HG03103 (cell line): Measurements from ENCODE around the gene COX17.

ENCODE experiments used
- ATAC-seq: cut with Tn5 transposase; IDR thresholded peaks from one replicate; pipeline ENCODE4 v1.9.1; 2021; ENCODE audit warnings: low read depth; ENCODE audit not compliant: unreplicated experiment

COX17 gene

DNA sequence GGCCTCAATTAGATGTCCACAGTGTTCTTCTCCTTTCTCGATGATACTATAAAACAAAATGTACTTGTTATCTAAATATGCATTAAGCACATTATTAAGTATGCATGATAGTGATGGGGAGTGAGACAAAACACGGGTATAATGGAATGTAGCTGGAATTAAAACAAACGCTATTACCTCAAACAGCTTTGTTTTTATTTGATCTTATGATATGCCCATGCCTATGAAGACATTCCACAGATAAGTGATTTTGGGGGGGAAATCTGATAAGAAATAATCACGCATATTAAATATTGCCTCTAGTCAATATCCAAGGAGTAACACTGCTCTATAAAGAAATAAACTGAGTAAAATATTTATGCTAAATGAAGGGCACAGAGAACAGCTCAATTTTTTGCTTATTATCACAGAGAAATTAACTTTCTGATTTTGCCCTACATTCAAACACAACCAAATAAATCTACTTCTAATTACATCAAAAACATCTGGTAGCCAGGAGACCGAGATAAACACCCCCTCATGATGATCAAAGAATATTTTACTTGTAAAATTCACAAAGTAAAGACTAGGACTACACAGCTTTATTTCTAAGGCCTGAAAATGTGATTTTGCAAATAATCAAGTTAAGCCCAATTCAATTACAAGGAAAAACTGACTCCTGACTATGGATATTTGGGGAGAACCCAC is 1.9 kb downstream of the COX17 start:
- ATAC-seq, result no peak

DNA sequence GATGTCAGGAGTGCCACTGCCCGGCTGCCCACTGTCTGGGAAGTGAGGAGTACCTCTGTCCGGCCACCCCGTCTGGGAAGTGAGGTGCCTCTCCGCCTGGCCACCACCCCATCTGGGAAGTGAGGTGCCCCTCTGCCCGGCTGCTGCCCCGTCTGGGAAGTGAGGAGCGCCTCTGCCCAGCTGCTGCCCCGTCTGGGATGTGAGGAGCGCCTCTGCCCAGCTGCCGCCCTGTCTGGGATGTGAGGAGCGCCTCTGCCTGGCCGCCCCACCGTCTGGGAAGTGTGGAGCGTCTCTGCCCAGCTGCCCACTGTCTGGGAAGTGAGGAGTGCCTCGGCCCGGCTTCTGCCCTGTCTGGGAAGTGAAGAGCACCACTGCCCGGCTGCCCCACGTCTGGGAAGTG is 3.3 kb downstream of the COX17 start:
- ATAC-seq, result no peak

DNA sequence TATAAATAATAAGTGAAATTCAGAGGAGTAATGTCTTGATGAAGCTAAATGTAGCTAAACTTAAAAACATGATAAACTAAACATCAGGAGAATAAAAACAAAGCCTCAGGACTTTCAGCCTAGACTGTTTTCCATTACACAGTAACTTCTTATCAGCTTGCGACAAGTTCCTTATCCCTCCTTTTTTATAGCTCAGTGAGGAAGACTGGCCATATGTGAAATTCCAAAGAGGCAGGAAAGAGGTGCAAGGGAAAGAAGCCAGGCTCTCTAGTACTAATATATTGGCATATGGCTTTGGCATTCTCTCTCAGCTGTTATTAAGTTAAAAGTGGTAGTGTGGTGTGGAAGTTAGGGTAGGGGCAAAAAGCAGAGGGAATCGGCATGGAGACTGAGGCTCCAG is 4.4 kb downstream of the COX17 start:
- ATAC-seq, result no peak

DNA sequence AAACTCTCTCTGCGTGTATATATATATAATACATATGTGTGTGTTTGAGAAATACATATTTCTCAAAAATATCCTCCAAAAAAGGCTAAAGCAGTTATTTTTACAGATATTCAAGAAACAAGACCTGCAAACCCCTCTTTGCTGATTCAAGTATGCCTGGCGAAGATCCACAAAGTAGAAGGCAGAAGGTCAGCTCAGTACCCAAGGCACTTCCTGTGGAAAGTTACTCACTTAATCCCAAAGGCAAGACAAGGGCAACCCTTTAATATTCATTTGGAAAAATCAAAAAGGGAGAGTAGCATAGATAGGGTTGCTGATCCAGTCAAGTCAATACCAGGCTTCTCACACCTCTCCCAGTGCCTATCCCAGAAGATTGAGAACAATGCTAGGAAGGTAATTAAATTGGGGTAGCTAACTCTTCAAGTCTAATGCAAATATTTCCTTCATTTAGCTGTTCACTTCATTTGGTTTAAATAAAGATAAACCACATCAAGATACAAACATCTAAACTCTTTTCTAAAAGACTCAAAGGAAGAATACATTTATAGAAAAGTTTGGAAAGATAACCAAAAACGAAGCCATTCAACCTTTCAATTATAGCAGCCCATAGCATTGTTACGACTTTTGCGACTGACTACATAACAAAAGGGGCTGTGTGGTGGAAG is 7.2 kb downstream of the COX17 start:
- ATAC-seq, result no peak

DNA sequence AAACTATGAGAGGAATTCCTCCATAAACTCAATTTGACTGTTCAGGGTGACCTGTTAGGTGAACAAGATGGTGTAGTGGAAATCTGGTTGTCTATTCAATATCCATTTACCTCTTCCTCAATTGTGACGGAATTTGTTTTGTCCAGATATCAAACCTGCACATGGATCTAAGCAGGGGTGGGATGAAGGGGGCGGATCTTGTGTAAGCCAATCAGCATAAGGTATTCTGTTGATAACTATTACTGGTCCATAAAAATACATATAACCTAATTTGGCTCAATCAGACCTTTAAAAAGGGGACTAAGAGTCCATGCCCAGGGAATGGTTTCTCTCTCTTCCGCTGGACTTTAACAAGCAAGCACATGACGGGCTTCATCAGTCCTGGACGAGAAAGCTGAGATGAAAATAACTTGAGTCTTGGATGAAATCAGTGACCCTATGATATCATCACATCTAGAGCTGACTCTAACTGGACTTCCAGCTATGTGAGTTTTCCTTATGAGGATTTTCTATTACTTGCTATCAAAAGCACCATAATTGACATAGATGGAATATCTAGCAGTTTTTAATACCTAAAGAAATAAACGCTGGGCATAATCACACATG is 11.1 kb downstream of the COX17 start:
- ATAC-seq, result no peak

DNA sequence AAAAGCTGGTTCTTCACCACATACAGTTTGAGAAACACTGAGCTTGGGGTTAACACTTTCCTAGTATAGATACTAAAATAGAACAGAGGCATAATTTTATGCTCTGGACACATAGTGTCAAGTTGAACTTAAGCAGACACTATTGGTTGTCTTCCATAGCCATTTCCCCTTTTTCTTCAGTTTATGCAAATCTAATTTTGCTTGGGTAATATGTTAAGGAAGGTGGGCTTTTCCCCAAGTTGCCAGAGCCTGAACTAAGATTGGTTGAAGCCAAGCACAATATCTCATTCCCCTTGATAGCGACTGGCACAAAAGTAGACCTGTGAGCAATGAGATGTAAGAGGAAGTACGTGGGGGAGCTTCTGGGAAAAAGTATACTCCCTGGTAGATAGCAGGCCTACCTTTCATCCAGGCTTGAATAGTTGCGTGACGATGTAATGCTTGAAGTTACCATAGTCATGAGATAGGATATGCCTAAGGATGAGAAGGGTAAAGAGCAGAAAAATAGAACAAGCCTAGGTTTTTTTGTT is 12.3 kb downstream of the COX17 start:
- no peak for ATAC-seq

DNA sequence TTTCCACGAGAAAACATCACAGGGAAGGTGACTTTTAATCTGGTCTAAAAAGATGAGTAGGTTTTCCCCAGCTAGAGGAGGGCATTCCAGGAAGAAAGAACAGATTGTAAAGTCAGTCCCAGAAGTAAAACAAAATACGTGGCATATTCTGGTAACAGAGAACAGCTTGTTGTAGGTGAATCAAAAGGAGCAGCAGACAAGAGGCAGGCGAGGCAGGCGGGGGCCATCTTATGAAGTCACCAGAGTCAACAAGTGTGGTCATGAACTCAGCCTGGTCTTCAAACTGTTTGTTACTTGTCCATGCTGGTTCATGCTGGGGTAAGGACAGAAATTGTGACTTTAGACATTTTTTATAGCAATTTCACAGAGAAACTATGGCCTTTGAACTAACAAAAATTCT is 12.8 kb downstream of the COX17 start:
- ATAC-seq, result no peak

DNA sequence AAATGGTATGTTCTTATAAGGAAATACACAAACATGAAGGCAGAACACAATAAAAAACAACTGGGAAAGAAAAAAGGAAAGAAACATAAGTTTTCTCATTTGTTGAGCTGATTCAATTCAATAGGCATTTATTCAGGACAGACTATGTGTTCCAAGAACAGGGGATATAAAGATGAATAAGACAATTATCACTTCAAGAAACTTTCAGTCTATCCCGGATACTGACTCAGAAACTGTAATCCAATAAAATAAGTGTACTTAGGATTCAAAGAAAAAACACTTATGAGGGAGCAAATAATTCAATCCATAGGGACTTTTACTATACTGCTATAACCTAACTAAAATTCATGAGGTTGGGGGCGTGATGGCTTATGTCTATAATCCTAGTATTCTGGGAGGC is 13.3 kb downstream of the COX17 start:
- no peak for ATAC-seq

DNA sequence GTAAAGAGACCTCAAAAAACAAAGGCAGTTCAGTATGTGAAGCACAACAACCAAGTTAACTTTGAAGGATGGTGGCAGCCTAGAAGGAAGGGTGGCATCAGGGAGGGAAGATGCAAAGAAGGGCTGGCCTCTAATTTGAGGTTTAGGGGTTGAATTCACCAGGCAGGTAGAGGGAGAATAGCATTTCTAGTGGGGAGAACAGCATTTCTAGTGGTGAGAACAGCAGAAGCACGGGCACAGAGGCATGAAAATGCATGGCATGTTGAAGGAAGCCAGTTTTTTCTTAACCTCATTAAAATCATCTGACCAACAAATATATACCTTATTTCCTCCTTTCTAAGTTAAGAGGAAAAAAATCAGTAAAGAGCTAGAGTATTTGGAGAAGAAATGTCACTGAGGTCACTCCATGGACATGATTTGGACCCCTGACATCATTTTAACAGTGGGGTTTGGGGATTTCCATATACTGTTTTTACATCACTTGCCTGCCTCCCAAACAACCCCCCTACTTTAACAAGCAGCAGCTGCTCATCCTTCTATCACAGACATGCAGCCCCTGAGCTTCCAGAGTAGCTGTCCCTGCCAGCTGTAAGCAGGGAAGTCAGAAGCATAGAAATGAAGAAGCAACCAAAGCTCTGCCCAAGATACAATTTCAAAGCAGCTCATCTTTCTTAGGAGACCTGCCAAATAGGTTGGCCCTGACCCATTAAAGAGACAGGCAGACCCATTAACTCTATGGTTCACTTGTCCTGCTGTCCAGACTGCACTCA is 14.4 kb downstream of the COX17 start:
- no peak for ATAC-seq

DNA sequence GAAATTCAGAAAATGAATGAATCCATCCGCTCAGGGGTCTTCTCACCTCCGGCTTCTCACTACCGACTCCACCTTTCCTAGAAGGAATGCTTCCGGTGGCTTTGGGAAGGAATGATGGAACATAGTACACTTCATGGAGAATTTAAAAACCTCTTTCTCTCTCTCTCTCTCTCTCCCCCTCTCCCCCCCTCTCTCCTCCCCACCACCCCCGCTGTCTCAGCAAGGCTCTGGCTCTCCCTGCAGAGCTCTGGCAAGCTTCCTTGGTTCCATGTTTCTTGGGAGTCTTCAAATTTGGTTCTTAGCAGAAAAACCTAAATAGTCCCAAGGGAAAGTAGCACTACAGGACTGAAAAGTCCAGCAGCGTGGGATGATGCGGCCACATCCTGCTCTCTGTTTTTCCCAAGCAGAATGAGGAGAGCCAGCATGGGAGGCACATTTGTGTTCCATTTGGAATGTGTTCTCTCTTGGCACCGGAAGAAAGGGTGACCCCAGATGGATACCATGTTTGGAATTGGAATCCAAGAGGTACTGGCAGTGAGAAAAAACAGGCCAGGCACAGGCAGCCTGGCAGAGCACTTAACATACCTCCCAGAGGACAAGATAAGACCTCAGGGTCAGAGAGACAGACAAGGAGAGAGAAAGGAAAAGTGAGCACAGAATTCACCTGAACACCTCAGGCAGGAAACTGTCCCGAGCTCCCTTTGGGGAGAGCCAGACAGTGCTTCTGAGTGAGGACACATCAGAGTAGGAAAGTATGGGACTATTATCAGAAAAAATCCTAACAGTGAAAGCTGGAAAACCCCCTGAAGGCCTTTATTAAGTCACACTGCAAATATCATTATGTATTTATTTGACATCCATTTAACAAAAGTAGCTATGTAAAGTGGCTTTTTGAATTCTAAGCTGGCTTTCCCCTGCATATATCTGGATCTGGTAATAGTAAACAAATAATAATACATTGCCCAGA is 16.4 kb downstream of the COX17 start, which contains the start of gene POPDC2:
Gene POPDC2, minus strand, starts transcription at position 116 of the 967 bp plus-strand sequence. CDS start 166 bp downstream, outside the sequence.
- ATAC-seq, result no peak

DNA sequence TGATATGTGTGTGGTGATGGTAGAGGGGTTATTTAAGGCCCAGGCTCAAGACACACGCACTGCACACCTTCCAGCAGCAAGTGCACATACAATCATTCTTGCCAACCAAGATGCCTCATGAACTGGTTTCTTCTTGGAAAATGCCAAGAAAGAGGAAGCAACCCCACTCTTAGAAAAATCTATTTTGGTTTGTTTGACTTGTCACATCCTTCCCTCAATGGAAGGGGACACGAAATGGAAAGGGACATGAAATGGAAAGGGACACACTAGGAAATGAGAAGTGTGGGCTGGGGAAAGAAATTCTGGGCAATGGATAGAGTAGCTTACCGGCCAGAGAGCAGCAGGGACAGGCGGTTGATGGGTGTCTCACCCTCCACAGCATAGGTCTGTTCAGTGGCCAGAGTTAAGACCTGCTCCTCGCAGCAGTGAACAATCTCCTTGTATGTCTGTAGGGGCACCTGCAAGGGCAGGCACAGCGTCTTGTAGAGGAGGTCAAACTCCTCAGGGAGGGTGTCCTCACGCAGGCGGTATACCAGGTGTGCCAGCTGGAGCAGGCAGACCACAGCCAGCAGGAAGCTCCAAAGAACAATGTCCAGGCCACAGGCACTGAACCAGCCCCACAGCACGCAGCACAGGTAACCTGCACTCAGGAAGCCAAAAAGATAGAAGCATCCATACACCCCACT is 17.5 kb downstream of the COX17 start:
- no peak for ATAC-seq

DNA sequence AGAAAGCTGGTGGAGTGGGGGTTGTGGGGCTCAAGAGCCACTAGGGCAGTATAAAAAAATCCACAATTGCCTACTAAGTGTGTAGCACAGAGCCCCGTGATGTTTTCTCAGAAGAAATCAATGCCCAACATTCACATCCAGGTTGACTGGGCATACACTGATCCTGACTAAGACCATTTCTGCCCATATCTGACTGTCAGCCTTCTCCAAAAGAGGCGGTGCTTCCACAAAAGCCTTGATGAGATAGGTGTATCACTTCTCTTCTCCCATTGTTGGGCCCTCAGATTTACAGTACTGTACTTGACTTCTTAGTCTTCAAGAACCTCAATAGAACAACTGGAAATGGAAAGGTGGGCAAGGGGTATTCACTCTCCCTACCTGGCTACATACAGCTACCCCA is 18.2 kb downstream of the COX17 start:
- ATAC-seq, result no peak

DNA sequence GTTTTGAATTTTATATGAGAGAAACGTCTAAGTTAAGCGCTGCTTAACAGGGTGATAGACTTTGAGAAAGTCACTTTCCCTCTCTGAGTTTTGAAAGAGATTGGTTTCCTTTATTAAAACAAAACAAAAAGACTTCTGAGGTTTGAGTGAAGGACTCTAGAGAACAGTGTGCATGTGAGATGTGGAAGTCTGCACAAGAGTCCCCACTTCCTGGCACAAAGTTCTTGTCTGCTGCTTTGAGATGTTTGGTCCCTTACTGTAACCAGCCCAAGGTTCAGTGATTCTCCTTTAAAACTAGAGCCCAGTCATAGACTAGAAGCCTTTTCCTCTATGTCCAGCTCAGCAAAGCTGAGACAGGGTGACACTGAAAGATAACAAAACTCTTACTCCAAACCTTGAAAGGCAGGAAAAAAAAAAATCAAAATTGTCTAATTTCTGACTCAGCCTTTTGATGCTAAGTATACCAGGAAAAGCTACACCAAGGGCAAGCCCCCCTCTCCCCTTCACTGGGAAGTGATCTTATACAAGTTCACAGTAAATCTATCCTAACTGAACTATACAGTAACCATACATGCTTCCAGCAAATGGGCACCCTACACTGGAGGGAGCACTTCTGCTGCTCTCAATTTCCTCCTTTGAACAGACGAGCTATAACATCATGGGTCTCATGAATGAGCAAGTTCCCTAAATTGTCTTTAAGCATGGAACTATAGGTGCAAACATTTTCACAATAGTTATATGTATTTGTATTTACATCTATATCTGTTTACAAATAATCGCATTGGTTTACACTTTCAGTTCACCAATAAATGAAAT is 19.1 kb downstream of the COX17 start:
- ATAC-seq, result peak; percentile 55

DNA sequence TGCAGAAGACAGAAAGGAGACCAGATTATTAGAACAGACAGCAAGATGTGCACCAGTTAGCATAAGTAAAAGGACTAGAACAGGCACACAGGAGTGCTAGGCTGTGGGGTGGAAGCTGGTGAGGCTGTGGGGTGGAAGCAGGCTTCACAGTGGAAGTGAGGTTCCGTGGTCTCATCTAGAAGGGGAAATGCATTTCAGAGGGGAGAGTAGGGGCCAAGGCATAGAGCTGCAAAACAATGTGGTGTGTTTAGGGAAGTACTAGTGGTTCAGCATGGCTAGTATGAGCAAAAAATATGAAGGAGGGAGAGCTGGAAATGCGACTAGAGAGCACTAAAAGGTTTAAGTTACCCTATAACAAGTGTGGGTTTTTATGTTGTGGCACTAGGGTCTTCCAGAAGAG is 23.3 kb downstream of the COX17 start:
- no peak for ATAC-seq

DNA sequence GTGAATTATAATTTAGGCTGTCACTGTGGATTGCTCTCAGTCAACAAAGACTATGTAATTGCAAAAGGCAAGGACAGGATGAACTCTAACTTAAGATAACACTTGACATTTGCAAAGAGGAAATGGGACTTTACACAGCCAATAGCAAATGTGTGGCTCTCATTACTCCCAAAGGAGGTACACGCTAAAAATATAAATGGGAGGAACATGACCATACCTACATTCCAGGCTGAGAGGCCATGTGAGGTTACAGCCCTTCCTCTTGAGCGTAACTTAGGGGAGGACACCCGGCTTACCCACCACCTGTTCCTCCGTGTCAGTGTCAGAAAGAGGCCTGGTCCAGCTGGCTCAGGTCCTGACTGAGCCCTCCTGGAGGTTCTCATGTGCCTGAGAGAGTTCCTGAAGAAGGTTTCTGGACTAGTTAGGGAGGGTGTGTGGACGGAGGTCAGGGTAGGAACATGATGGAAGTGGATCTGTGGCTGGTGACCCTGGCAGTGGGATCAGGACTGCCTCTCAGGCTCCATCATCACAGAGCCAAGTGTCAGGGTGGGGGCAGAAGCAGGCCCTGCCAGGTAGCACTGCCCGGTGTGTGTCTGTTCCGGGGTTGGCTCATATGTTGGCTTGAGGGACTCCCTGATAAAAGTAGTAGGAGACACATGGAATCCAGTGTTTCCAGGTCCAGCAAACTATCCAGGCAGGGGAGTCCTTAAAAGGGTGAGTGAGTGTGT is 24.7 kb downstream of the COX17 start:
- no peak for ATAC-seq

DNA sequence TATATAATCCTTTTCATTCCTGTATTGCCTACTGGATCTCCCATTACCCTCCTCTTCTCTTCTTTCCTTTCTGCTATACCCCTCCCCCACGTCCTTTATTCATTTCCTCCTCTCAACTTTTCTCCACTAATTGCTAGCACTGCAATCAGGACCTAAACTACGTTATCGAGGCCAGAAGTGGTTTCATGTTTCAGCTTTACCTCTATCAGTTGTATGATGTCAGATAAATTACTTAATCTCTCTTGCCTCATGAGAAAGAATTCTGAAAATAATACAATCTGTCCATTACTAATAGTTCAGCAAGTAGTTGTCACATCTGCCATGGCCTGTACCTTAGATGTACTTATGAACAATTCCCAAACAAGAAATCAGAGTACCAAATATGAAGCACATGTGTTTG is 27.4 kb downstream of the COX17 start:
- ATAC-seq, result no peak

DNA sequence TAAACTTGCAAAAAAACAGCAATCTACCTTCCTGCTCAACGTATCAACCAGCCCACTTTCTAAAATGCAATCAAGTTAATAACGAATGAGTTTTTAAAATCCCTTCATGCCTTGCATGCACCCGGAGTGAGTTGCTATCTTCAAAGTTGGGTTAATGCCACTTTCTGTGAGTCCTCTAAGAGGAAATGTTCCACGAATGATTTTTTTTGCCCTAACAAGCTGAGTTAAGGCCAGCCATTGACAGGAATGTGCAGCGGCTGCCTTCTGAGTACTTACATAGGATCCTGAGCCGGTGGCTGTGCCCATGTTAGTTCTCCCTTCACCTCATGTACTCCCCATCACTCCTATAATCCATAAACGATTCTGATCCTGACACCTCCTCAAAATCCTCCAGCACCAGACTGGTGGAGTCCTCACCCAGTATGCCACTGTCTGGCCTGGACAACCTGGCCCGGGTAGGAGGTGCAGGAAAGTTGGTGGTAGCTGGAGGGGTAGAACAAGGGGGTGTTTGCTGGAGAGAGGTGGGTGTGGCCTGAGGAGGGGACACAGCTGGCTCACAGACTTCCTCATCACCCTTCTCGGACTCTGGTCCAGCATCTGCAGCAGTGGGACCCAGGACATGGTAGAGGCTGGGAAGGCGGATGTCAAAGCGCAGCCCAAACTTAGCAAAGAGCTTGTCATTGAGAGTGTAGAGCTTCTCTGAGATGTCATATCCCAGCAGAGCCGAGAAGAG is 29.2 kb downstream of the COX17 start:
- ATAC-seq, result no peak
